HG02588 (cell line): ENCODE results near the gene SERPINE1.

Experiments
- ATAC-seq: cut with Tn5 transposase; IDR thresholded peaks from one replicate; pipeline ENCODE4 v1.9.1; 2021; ENCODE audit warnings: mild to moderate bottlenecking, moderate library complexity; ENCODE audit not compliant: unreplicated experiment

The SERPINE1 gene

GRCh38 chr7:101185258-101185839 lies 58.4 kb downstream of the SERPINE1 start:
- ATAC-seq, result no peak

GRCh38 chr7:101186194-101186593 lies 59.3 kb downstream of the SERPINE1 start:
- ATAC-seq, result no peak

GRCh38 chr7:101186844-101187428 lies 60.0 kb downstream of the SERPINE1 start:
- ATAC-seq, result no peak
